ENCODE data around the gene JTB. TPM values are rescaled to one million over a fixed set of nuclear protein-coding genes. Genes with fewer than 3 reads are reported as not detected.

The JTB gene
- total and polyA plus RNA-seq, 2 donors (not counting 1 experiment from before 2014, with no cell fraction given) = 106 to 159 TPM

GRCh38 chr1:153933430-153933829, 44.0 kb downstream of the JTB start:
- Histone ChIP-seq H3K9ac (ENCODE audit: low read length) (no peak overlapping the region), H3K27me3 (replicated peaks in 1 of 4; ENCODE audit: control extremely low read depth in 1 of 4, control insufficient read depth in 3 of 4, insufficient read depth in 4 of 4, low read length in 3 of 4) (no peaks in the 10 kb centered on the region), H3K9me3 (ENCODE audit: control extremely low read depth in 1 of 3, control insufficient read depth in 2 of 3, insufficient read depth in 1 of 3, low read length in 2 of 3) (no peaks in the 10 kb centered on the region), H3K36me3 (replicated peaks in 1 of 2; ENCODE audit: control extremely low read depth in 1 of 2, control insufficient read depth in 1 of 2, extremely low read depth in 1 of 2, insufficient read depth in 2 of 2, low read length in 1 of 2) (peaks cover 5 to 85% of the 10 kb centered on the region in 2 experiments), H3K4me1 (ENCODE audit: control insufficient read depth in 2 of 2, insufficient read depth in 2 of 2, low read length in 2 of 2) (peaks cover 5 to 6% of the 10 kb centered on the region in 2 donors), H2AFZ (ENCODE audit: insufficient read depth, low read depth, low read length, poor library complexity, severe bottlenecking) (no peak overlapping the region), H3K4me2 (replicated peaks; ENCODE audit: low read depth, low read length, poor library complexity, severe bottlenecking) (no peak overlapping the region), H4K20me1 (ENCODE audit: control insufficient read depth, insufficient read depth, low read length, poor library complexity, severe bottlenecking) (peaks cover 46% of the 10 kb centered on the region), H3K79me2 (ENCODE audit: control insufficient read depth, insufficient read depth, low read length) (peaks cover 26% of the 10 kb centered on the region), H3K27ac (ENCODE audit: low read length in 2 of 2) (no peak overlapping the region), H3K4me3 (ENCODE audit: control extremely low read depth in 1 of 5, extremely low read depth in 1 of 5, insufficient read depth in 1 of 5, low read depth in 2 of 5, low read length in 4 of 5) (no peak overlapping the region)
- intact Hi-C loops (cut with micrococcal nuclease) = no loop called here
- no peaks in the 10 kb centered on the region for H3K27me3 Mint-ChIP-seq
- TF ChIP-seq EZH2 (IDR thresholded peaks at IDR 0.05; ENCODE audit: borderline replicate concordance, insufficient read depth, low read depth, low read length, poor library complexity, severe bottlenecking) (no peak), CTCF (IDR thresholded peaks at IDR 0.05) (no peak)
- DNase-seq (no peak), ATAC-seq (ENCODE audit: low read depth) (no peak)
- no peaks in the 10 kb centered on the region for H3K9me3 Mint-ChIP-seq (ENCODE audit: insufficient read depth)
- CTCF ChIA-PET = interaction anchor here (0.6 to 1.8 kb wide), 3 partner anchors 11 to 136 kb away, joined by 3 to 4 read pairs (median 4); partner anchors contain the start of genes DENND4B and GATAD2B
- no peaks in the 10 kb centered on the region for H3K4me1 Mint-ChIP-seq
- WGBS (ENCODE audit: insufficient coverage) = 91% methylated on average over 12 of the region's 14 CpGs
- H3K27ac Mint-ChIP-seq = no peak overlapping the region
- no peak overlapping the region for H3K4me3 Mint-ChIP-seq
- POLR2A ChIA-PET = no interaction called here

- ATAC-seq (ENCODE audit: low read depth) = no peak
- Mint-ChIP-seq H3K9me3 (ENCODE audit: insufficient read depth) (no peaks in the 10 kb centered on the region), H3K27ac (no peak overlapping the region), H3K4me1 (no peaks in the 10 kb centered on the region), H3K4me3 (no peak overlapping the region), H3K27me3 (no peaks in the 10 kb centered on the region)
- intact Hi-C loops (cut with micrococcal nuclease) = no loop called here
- H2AFZ ChIP-seq (ENCODE audit: insufficient read depth, low read depth, low read length, poor library complexity, severe bottlenecking) = no peak overlapping the region
- no peaks in the 10 kb centered on the region for H3K9me3 ChIP-seq (ENCODE audit: control extremely low read depth in 1 of 3, control insufficient read depth in 2 of 3, insufficient read depth in 1 of 3, low read length in 2 of 3)
- peaks cover 21% of the 10 kb centered on the region for H3K79me2 ChIP-seq (ENCODE audit: control insufficient read depth, insufficient read depth, low read length)
- DNase-seq = no peak
- H3K27me3 ChIP-seq (replicated peaks in 1 of 4; ENCODE audit: control extremely low read depth in 1 of 4, control insufficient read depth in 3 of 4, insufficient read depth in 4 of 4, low read length in 3 of 4) = no peaks in the 10 kb centered on the region
- peaks cover 39% of the 10 kb centered on the region for H4K20me1 ChIP-seq (ENCODE audit: control insufficient read depth, insufficient read depth, low read length, poor library complexity, severe bottlenecking)
- ChIA-PET POLR2A (no interaction called here), CTCF (interaction anchor here (0.6 to 1.8 kb wide), 2 partner anchors 10 to 14 kb away, joined by 4 read pairs; partner anchors contain the start of genes DENND4B and GATAD2B)
- H3K4me1 ChIP-seq (ENCODE audit: control insufficient read depth in 2 of 2, insufficient read depth in 2 of 2, low read length in 2 of 2) = peaks cover 6 to 10% of the 10 kb centered on the region in 2 donors
- H3K9ac ChIP-seq (ENCODE audit: low read length) = no peak overlapping the region
- H3K27ac ChIP-seq (ENCODE audit: low read length in 2 of 2) = no peak overlapping the region
- 98% methylated on average over 8 of the region's 18 CpGs for WGBS (ENCODE audit: insufficient coverage)
- no peak for TF ChIP-seq EZH2 (IDR thresholded peaks at IDR 0.05; ENCODE audit: borderline replicate concordance, insufficient read depth, low read depth, low read length, poor library complexity, severe bottlenecking)
- TF ChIP-seq CTCF (IDR thresholded peaks at IDR 0.05) = no peak
- H3K4me3 ChIP-seq (ENCODE audit: control extremely low read depth in 1 of 5, extremely low read depth in 1 of 5, insufficient read depth in 1 of 5, low read depth in 2 of 5, low read length in 4 of 5) = no peak overlapping the region
- H3K4me2 ChIP-seq (replicated peaks; ENCODE audit: low read depth, low read length, poor library complexity, severe bottlenecking) = no peak overlapping the region
- peaks cover 5 to 77% of the 10 kb centered on the region in 2 experiments for H3K36me3 ChIP-seq (replicated peaks in 1 of 2; ENCODE audit: control extremely low read depth in 1 of 2, control insufficient read depth in 1 of 2, extremely low read depth in 1 of 2, insufficient read depth in 2 of 2, low read length in 1 of 2)
Observed at GRCh38 chr1:153932156-153933131, 45.0 kb downstream of the JTB start.
